RWPE2 (cell line): ENCODE measurements around the gene NOP53.
"Not testable (repeated sequence)": the region's sequence is repeated elsewhere in the genome, so short reads cannot be mapped to it uniquely, and the experiment has no call there.

Experiments used
- ATAC-seq: fragments of 200-7000 bp; cut with Tn5 transposase; 3 replicates; pipeline ENCODE4 v1.9.1; 2021; ENCODE audit warnings: low read depth
- DNase-seq: peaks from one replicate; pipeline ENCODE4 v3.0.0-alpha.2; 2020; ENCODE audit warnings: low spot score
- H3K27ac ChIP-seq: fragments of 450-650 bp; 2 replicates; pipeline ENCODE4 v1.5.1; 2017; ENCODE audit warnings: mild to moderate bottlenecking; ENCODE audit not compliant: poor library complexity, severe bottlenecking
- H3K27me3 ChIP-seq: fragments of 250-450 bp; sonication (Bioruptor Pico); 2 replicates; pipeline ENCODE4 v1.5.1; 2021; ENCODE audit warnings: mild to moderate bottlenecking, moderate library complexity; ENCODE audit not compliant: insufficient read depth, poor library complexity, severe bottlenecking
- H3K36me3 ChIP-seq: fragments of 250-450 bp; sonication (Bioruptor Pico); 2 replicates; pipeline ENCODE4 v1.5.1; 2020; ENCODE audit warnings: low read depth, mild to moderate bottlenecking, moderate library complexity
- H3K4me1 ChIP-seq: fragments of 250-450 bp; sonication (Bioruptor Pico); 2 replicates; pipeline ENCODE4 v1.5.1; 2021; ENCODE audit warnings: mild to moderate bottlenecking, moderate library complexity; ENCODE audit not compliant: insufficient read depth, poor library complexity, severe bottlenecking
- H3K4me3 ChIP-seq: fragments of 250-450 bp; sonication (Bioruptor Pico); 2 replicates; pipeline ENCODE4 v1.5.1; 2021; ENCODE audit warnings: mild to moderate bottlenecking, moderate library complexity; ENCODE audit not compliant: severe bottlenecking
- H3K9me3 ChIP-seq: fragments of 250-450 bp; sonication (Bioruptor Pico); 2 replicates; pipeline ENCODE4 v1.5.1; 2021; ENCODE audit warnings: mild to moderate bottlenecking, moderate library complexity; ENCODE audit not compliant: severe bottlenecking
- CTCF ChIP-seq: fragments of 450-650 bp; IDR thresholded peaks from one replicate; pipeline ENCODE4 v1.5.1; 2017; ENCODE audit warnings: mild to moderate bottlenecking, moderate library complexity; ENCODE audit not compliant: poor library complexity, severe bottlenecking

The NOP53 gene

GRCh38 chr19:47713046-47714021 lies 32.0 kb upstream of the NOP53 start, which contains the start of gene EHD2:
TSS of gene EHD2 (plus strand) at chr19:47713422. CDS start at chr19:47716613, 3,191 bp downstream.
- peak; percentile 98 for TF ChIP-seq CTCF
- Histone ChIP-seq H3K9me3 (no peaks in the 10 kb centered on the region), H3K4me1 (peaks cover 8% of the 10 kb centered on the region), H3K4me3 (peak within 1 kb of the TSS; percentile 86), H3K27me3 (no peaks in the 10 kb centered on the region), H3K36me3 (peaks cover 44% of the 10 kb centered on the region), H3K27ac (peak within 1 kb of the TSS; percentile 78)
- DNase-seq (no peak), ATAC-seq (peak; percentile 79)

GRCh38 chr19:47714339-47714738 lies 31.0 kb upstream of the NOP53 start:
- TF ChIP-seq CTCF: no peak
- Histone ChIP-seq H3K4me3 (peak overlapping the region; percentile 86), H3K27ac (peak overlapping the region; percentile 78), H3K36me3 (peaks cover 46% of the 10 kb centered on the region), H3K4me1 (peaks cover 8% of the 10 kb centered on the region), H3K27me3 (no peaks in the 10 kb centered on the region), H3K9me3 (no peaks in the 10 kb centered on the region)
- DNase-seq (no peak), ATAC-seq (no peak)

- not testable (repeated sequence) for H3K9me3 ChIP-seq, H3K27me3 ChIP-seq, DNase-seq, ATAC-seq
- H3K4me1 ChIP-seq: peaks cover 12% of the 10 kb centered on the region
- peak overlapping the region; percentile 78 for H3K27ac ChIP-seq
- peaks cover 46% of the 10 kb centered on the region for H3K36me3 ChIP-seq
- peak overlapping the region; percentile 86 for H3K4me3 ChIP-seq
These were observed 30.5 kb upstream of the NOP53 start for GRCh38 chr19:47714855-47715254.

- Histone ChIP-seq H3K27ac (peak overlapping the region; percentile 97), H3K9me3 (no peaks in the 10 kb centered on the region), H3K4me1 (peaks cover 12% of the 10 kb centered on the region), H3K36me3 (peaks cover 60% of the 10 kb centered on the region), H3K27me3 (no peaks in the 10 kb centered on the region), H3K4me3 (no peak overlapping the region)
- no peak for ATAC-seq
- no peak for TF ChIP-seq CTCF
- DNase-seq: no peak
These were observed 28.9 kb upstream of the NOP53 start for GRCh38 chr19:47716270-47716937.

GRCh38 chr19:47718415-47719046 lies 26.8 kb upstream of the NOP53 start:
- not testable (repeated sequence) for H3K4me3 ChIP-seq, DNase-seq, H3K27me3 ChIP-seq, H3K9me3 ChIP-seq, ATAC-seq
- Histone ChIP-seq H3K27ac (peak overlapping the region; percentile 97), H3K36me3 (peaks cover 74% of the 10 kb centered on the region), H3K4me1 (peaks cover 19% of the 10 kb centered on the region)
